HK-2 (cell line): Measurements from ENCODE around the gene ZNF214.

ENCODE experiments used
- DNase-seq: peaks from one replicate; pipeline ENCODE4 v3.0.0-alpha.2; 2018; ENCODE audit not compliant: unreplicated experiment

Gene ZNF214

GRCh38 chr11:7020183-7020917 is at the start of gene ZNF214, which contains the start of gene NLRP14:
ZNF214 (minus strand) TSS chr11:7020346; CDS start chr11:7002835, 17,511 bp downstream.
NLRP14 (plus strand) TSS chr11:7020479; CDS start chr11:7038587, 18,108 bp downstream.
- DNase-seq: peak; percentile 86

GRCh38 chr11:7062534-7062933 is 42.4 kb upstream of the ZNF214 start:
- DNase-seq: no peak

GRCh38 chr11:7060868-7061267 is 40.7 kb upstream of the ZNF214 start:
- no peak for DNase-seq

GRCh38 chr11:7057641-7058040 is 37.5 kb upstream of the ZNF214 start:
- DNase-seq: no peak

- DNase-seq: no peak
Measured at GRCh38 chr11:7056828-7057513, 36.8 kb upstream of the ZNF214 start.

- no peak for DNase-seq
Measured at GRCh38 chr11:7050191-7050590, 30.0 kb upstream of the ZNF214 start.

GRCh38 chr11:7046474-7047175 is 26.5 kb upstream of the ZNF214 start:
- DNase-seq: no peak

GRCh38 chr11:7034019-7034418 is 13.9 kb upstream of the ZNF214 start:
- DNase-seq: no peak

GRCh38 chr11:7032692-7033091 is 12.5 kb upstream of the ZNF214 start:
- DNase-seq: no peak

GRCh38 chr11:7031471-7031871 is 11.3 kb upstream of the ZNF214 start:
- DNase-seq: no peak

GRCh38 chr11:7030836-7031235 is 10.7 kb upstream of the ZNF214 start:
- no peak for DNase-seq

GRCh38 chr11:7028141-7028540 is 8.0 kb upstream of the ZNF214 start:
- DNase-seq: no peak

- DNase-seq: no peak
Measured at GRCh38 chr11:7021318-7021717, 1.2 kb upstream of the ZNF214 start.

- no peak for DNase-seq
Measured at GRCh38 chr11:7019500-7020182, 505 bp downstream of the ZNF214 start.

GRCh38 chr11:7016011-7016410 is 4.1 kb downstream of the ZNF214 start:
- no peak for DNase-seq

GRCh38 chr11:7014118-7014517 is 6.0 kb downstream of the ZNF214 start:
- no peak for DNase-seq

- peak; percentile 8 for DNase-seq
Measured at GRCh38 chr11:7004482-7004881, 15.7 kb downstream of the ZNF214 start.

GRCh38 chr11:6995703-6996102 is 24.4 kb downstream of the ZNF214 start:
- DNase-seq: no peak

- no peak for DNase-seq
Measured at GRCh38 chr11:6992457-6993417, 27.4 kb downstream of the ZNF214 start.

- no peak for DNase-seq
Measured at GRCh38 chr11:6992026-6992425, 28.1 kb downstream of the ZNF214 start.

GRCh38 chr11:6991227-6991626 is 28.9 kb downstream of the ZNF214 start:
- DNase-seq: no peak
